Suprapubic skin (tissue), 4 donors: ENCODE results near the gene ANK3. TPM values are rescaled to one million over a fixed set of nuclear protein-coding genes. Genes with fewer than 3 reads are reported as not detected.

ENCODE experiments used
- DNase-seq, 2 donors: peaks; one replicate each; pipeline ENCODE4 v3.0.0-alpha.2; 2019; ENCODE audit warnings: low spot score in 2 of 2
- H3K27ac ChIP-seq: fragments of 200-600 bp; sonication (generic); one replicate; pipeline ENCODE4 v1.5.1; 2019
- H3K27me3 ChIP-seq: fragments of 200-600 bp; sonication (generic); one replicate; pipeline ENCODE4 v1.5.1; 2019
- H3K36me3 ChIP-seq: fragments of 200-600 bp; sonication (generic); one replicate; pipeline ENCODE4 v1.5.1; 2019
- H3K4me1 ChIP-seq: fragments of 200-600 bp; sonication (generic); one replicate; pipeline ENCODE4 v1.5.1; 2019
- H3K4me3 ChIP-seq: fragments of 200-600 bp; sonication (generic); one replicate; pipeline ENCODE4 v1.5.1; 2019; ENCODE audit warnings: mild to moderate bottlenecking
- H3K9me3 ChIP-seq: fragments of 200-600 bp; sonication (generic); one replicate; pipeline ENCODE4 v1.5.1; 2019
- CTCF ChIP-seq, 2 donors: fragments of 200-600 bp in 1 of 2; fragments of 450-650 bp in 1 of 2; sonication (generic) in 1 of 2; IDR thresholded peaks; one replicate each; pipeline ENCODE4 v1.5.1; 2016 to 2019; ENCODE audit warnings: antibody characterized with exemption in 2 of 2, mild to moderate bottlenecking in 1 of 2, moderate library complexity in 1 of 2
- EP300 ChIP-seq: sonication (generic); formaldehyde crosslinking; IDR thresholded peaks from one replicate; pipeline ENCODE4 v1.6.1; 2017; ENCODE audit warnings: antibody characterized with exemption
- POLR2A ChIP-seq, 2 donors: fragments of 450-650 bp; IDR thresholded peaks; one replicate each; pipeline ENCODE4 v1.6.1; 2017; ENCODE audit warnings: antibody characterized with exemption in 2 of 2, mild to moderate bottlenecking in 2 of 2, moderate library complexity in 2 of 2
- POLR2AphosphoS5 ChIP-seq, 3 donors: sonication (generic); formaldehyde crosslinking; IDR thresholded peaks; one replicate each; pipeline ENCODE4 v1.6.1; 2017; ENCODE audit warnings: antibody characterized with exemption in 3 of 3
- WGBS: methylation state at CpG from one replicate; pipeline ENCODE4 v1.1.5; 2018; 5-methylcytosine and 5-hydroxymethylcytosine counted together
- total RNA-seq, 4 donors: library from RNA; depleted of rRNA; stranded (reverse); fragments of >200 nt; gene quantifications; one replicate each; pipeline ENCODE4 v1.1.0, GENCODE V29; 2016

ANK3 gene
- total RNA-seq, 4 donors from 2014 or later, result 89.1 to 191 (median 112) TPM

GRCh38 chr10:60367024-60367423 lies 22.7 kb downstream of the ANK3 start:
- TF ChIP-seq POLR2AphosphoS5 (IDR thresholded peaks at IDR 0.05) (no peak), POLR2A (IDR thresholded peaks at IDR 0.05) (no peak), CTCF (IDR thresholded peaks at IDR 0.05) (no peak), EP300 (no peak)
- Histone ChIP-seq H3K4me3 (no peak overlapping the region), H3K27ac (no peak overlapping the region), H3K9me3 (no peaks in the 10 kb centered on the region), H3K27me3 (no peaks in the 10 kb centered on the region), H3K4me1 (peaks cover 6% of the 10 kb centered on the region), H3K36me3 (no peaks in the 10 kb centered on the region)
- 64% methylated on average over 4 of the region's 4 CpGs for WGBS
- DNase-seq, result no peak

GRCh38 chr10:60363187-60363586 lies 26.5 kb downstream of the ANK3 start:
- peaks cover 6% of the 10 kb centered on the region for H3K4me1 ChIP-seq
- 83% methylated on average over 8 of the region's 8 CpGs for WGBS
- H3K36me3 ChIP-seq, result no peaks in the 10 kb centered on the region
- no peak for DNase-seq
- H3K9me3 ChIP-seq, result no peaks in the 10 kb centered on the region
- no peaks in the 10 kb centered on the region for H3K27me3 ChIP-seq
- TF ChIP-seq CTCF (IDR thresholded peaks at IDR 0.05), result no peak
- no peak for TF ChIP-seq POLR2A (IDR thresholded peaks at IDR 0.05)
- TF ChIP-seq POLR2AphosphoS5 (IDR thresholded peaks at IDR 0.05), result no peak
- no peak for TF ChIP-seq EP300
- no peak overlapping the region for H3K27ac ChIP-seq
- no peak overlapping the region for H3K4me3 ChIP-seq

- Histone ChIP-seq H3K27me3 (no peaks in the 10 kb centered on the region), H3K36me3 (no peaks in the 10 kb centered on the region), H3K27ac (no peak overlapping the region), H3K9me3 (no peaks in the 10 kb centered on the region), H3K4me3 (no peak overlapping the region), H3K4me1 (peaks cover 4% of the 10 kb centered on the region)
- TF ChIP-seq CTCF (IDR thresholded peaks at IDR 0.05) (no peak), POLR2A (IDR thresholded peaks at IDR 0.05) (no peak), EP300 (no peak), POLR2AphosphoS5 (IDR thresholded peaks at IDR 0.05) (no peak)
- WGBS, result over 99% methylated on average over 6 of the region's 6 CpGs
- no peak for DNase-seq
These were observed 27.2 kb downstream of the ANK3 start for GRCh38 chr10:60362461-60362860.

- Histone ChIP-seq H3K27ac (no peak overlapping the region), H3K4me3 (no peak overlapping the region), H3K27me3 (no peaks in the 10 kb centered on the region), H3K9me3 (no peaks in the 10 kb centered on the region), H3K36me3 (no peaks in the 10 kb centered on the region), H3K4me1 (no peaks in the 10 kb centered on the region)
- TF ChIP-seq POLR2A (IDR thresholded peaks at IDR 0.05) (no peak), CTCF (IDR thresholded peaks at IDR 0.05) (no peak), EP300 (no peak), POLR2AphosphoS5 (IDR thresholded peaks at IDR 0.05) (no peak)
- DNase-seq, result no peak
These were observed 30.6 kb downstream of the ANK3 start for GRCh38 chr10:60359066-60359465.

GRCh38 chr10:60358282-60358681 lies 31.4 kb downstream of the ANK3 start:
- no peak for DNase-seq
- Histone ChIP-seq H3K36me3 (no peaks in the 10 kb centered on the region), H3K27me3 (no peaks in the 10 kb centered on the region), H3K27ac (no peak overlapping the region), H3K4me1 (no peaks in the 10 kb centered on the region), H3K4me3 (no peak overlapping the region), H3K9me3 (no peaks in the 10 kb centered on the region)
- TF ChIP-seq CTCF (IDR thresholded peaks at IDR 0.05), result no peak
